M059J (cell line): ENCODE data around the gene RRAGC. TPM values are rescaled to one million over a fixed set of nuclear protein-coding genes. Genes with fewer than 3 reads are reported as not detected.
"Not testable (repeated sequence)": the region's sequence is repeated elsewhere in the genome, so short reads cannot be mapped to it uniquely, and the experiment has no call there.

Experiments
- DNase-seq: peaks from one replicate; pipeline ENCODE4 v3.0.0-alpha.2; 2012; ENCODE audit warnings: low read depth
- total RNA-seq: library from RNA; depleted of rRNA; stranded (reverse); fragments of >200 nt; shearing (Covaris generic); gene quantifications from 2 replicates; pipeline ENCODE4 v1.2.3, GENCODE V29; 2014

RRAGC gene
- total RNA-seq, 1 experiment from 2014 or later = 31.7 TPM

DNA sequence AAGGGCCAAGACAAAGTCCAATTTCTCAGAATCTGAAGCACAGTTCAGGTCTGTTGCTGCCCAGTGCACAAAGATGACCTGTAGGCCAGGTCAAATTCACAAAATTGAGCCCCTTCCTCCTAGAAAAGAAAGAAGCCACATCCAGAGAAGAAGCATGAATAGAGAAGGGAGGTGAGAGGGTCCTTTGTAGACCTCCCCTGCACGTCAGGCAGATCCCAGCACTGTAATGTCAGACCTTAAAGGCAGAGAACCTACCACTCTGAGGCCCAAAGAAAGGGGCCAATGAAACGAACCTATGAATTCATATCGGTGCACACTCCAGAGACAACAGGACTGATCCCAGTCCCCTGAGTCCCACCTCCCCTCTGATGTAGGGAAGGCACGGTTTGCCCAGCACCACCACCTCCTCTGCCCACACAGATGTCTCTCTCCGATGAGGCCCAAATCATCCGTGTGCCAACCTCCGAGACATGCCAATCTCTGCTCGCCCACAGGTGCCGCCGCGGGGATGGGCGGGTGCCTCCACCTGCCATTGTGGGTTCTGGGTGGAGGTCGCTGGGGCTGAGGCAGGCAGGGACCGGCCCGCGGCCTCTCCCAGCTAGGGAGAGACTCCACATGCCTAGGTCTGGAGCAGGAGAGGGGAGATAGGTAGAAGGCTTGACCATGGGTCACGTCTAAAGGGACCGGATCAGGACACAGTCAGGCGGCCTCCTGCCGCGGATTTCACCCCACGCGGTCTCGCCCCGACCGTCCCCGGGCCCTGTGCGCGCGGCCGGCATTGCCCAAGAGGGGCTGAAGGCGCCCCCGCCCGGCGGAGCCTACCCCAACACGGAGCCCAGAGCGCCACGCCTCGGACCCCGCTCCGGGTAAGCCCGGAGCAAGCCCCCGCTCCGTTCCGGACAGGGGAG lies 42.1 kb downstream of the RRAGC start:
- DNase-seq = no peak

DNA sequence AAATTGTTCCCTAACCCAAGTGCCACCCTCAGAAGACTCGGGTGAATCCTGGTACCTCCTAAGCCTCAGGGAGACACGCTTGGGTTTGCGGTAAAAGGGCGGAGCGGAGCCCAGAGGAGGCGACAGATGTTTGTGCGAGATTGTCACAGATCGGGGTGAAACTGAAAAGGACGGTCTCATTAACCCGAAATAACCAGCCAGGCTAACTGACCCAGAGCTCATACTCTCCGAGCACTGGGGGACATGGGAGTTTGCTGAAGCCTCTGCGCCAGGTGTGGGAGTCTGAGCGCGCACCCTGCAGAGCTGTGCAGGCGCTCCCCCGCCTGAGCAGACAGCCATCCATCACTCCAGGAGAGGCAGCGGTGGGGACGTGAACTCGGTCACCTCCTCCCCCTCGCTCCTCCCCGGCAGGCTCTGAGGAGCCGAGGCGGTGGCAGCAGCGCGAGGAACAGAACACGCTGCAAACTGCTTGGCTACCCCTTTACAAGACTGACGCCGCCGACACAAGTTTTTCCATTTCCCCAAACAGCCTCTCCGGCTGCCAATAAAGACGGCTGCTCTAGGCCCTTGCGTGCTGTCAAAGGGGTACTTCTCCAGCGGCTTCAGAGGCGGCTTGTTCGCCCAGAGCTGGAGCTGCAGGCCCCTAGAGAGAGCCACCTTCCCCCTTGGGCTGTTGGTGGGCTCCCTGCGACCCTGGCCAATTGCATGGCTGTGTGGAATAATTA lies 43.5 kb downstream of the RRAGC start:
- DNase-seq = no peak

DNA sequence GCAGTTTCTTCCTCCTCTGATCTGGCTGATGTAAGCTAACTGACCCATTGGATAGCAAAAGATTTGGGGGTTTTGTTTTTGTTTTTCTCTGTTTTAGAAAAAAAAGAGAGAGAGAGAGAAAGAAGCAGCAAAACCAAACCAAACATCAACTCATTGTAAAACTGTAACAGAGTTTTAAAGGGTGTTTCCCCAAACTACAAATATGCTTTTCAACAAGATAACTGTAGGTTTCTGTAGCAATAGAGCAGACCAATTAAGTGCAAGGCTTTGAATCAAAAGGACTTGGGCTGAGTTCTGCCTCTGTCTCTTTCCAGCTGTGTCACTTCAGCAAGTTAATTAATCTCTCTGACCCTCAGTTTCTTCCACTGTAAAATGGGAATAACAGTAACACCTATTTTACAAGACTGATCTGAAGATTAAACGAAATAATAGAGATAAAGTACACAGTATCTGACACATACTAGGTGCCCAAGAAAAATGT lies 44.5 kb downstream of the RRAGC start:
- DNase-seq = no peak

DNA sequence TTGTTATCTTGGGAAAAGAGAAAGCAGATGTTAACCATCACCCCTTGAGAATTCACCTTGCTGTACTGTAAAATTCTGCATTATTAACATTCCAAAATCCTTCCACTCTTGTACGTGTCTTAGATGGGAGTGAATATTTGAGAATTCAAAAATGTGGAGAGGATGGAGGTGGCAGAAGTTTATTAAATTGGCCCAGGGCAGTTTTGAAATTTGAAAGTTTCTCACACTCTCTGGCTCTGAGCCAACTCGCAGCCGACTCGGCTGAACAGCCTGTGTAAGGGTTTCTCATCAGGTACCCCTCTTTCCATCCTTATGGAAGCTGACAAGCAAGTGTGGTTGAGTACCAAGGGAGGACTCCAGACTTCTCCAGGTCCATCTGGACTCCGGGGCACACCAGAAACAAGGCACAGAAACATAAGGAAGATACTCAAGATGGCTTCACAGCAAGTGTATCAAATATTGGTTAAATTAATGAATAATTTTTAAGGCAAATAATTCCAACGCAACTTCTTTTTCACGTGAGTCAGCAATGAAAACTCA lies 45.1 kb downstream of the RRAGC start:
- DNase-seq = no peak

DNA sequence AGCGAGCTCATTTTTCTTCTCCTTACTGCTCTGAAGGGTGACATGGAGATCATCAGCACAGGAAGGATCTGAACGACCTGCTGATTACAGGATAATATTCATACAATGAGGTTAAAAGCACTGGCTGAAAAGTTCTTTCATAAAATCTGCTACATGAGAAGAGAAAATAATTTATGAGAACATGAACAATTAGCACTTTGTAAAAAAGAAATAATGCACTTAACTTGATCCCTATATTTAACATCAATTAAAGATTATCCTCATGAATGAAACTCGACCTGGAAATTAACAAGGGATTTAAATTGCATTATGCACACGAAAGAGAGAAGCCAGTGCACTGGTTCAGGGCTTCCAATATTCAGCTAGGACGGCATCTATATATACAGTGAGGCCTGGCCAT lies 46.6 kb downstream of the RRAGC start:
- DNase-seq = no peak

DNA sequence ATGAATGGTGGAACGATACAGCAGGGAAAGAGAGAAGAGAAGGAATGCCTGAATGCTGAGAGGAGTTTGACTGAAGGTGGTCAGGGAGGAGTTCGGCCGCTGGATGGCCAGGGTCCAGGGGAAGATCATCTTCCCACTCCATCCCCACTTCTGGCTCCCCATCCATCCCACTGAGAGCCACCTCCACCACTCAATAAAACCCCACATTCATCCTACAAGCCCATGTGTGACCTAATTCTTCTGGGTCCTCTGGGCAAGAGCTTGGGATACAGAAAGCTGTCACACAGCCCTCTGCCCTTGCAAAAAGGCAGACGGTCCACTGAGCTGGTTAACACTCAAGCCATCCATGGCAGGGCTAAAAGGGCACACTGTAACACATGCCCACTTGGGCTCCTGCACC lies 48.1 kb downstream of the RRAGC start:
- DNase-seq = not testable (repeated sequence)

DNA sequence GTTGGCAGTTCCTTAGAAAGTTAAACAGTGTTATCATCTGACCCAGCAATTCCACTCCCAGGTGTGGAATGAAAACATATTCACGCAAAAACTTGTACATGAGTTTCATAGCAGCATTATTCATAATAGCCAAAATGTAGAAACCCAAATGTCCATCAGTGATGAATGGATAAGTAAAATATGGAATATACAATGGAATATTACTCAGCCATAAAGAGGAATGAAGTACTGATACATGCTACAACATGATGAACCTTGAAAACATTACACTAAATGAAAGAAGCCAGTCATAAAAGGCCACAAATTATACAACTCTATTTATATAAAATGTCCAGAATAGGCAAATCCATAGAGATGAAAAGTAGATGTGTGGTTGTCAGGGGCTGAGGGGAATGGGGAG lies 53.5 kb downstream of the RRAGC start:
- no peak for DNase-seq

DNA sequence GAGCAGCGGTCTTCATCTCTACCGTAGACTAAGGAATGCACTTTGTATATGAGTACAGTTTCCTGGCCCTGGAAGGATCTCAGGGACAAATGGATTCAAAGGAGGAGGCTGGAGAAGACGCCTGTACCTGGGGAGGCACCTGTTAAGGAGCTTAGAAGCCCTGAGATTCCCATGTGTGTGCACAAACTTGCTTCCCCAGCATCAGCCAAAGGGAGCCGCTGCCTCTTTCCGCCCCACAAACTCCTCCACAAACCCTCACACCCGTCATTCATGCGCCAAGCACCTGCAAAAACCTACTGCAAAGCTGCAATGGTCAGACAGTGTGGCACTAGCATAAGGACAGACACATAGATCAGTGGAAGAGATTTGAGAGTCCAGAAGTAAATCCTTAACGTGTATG lies 54.5 kb downstream of the RRAGC start:
- DNase-seq = no peak

DNA sequence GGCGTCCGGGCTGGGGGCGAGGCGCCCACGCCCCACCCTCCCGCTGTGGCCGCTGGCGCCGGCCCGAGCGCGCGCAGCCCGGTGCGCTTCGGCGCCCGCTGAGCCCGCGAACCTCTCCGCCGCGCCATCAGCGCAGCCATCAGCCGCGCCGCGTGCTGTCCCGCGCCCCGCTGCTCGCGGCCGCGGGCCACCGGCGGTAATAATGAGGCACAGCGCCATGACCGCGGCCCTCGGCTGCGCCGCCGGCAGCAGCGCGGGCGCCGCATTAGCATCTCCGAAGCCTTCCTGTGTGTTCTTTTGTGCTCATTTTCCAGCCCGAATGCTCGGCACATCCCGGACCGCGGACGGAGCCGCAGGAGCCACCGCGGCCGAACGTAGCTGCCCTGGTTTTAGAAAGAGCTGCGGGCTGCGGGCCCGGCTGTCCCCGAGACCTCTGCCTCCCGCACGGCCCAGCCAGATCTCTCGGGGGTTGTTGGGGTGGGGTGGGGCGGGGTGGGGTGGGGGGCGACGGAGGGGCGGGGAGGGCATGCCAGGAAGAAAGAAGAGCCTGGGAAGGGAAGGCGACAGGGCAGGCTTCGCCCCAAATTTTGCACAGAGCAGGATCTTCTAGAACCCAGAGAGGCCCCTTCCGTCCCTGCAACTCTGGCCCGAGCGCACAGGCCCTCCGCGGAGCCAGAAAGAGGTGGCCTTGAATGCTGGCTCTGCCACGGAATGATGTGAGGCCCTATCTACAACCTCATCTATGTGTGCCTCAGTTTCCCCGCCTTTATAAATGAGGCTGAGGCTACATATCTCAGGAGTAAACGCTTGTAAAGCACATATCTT lies 55.3 kb downstream of the RRAGC start:
- no peak for DNase-seq

DNA sequence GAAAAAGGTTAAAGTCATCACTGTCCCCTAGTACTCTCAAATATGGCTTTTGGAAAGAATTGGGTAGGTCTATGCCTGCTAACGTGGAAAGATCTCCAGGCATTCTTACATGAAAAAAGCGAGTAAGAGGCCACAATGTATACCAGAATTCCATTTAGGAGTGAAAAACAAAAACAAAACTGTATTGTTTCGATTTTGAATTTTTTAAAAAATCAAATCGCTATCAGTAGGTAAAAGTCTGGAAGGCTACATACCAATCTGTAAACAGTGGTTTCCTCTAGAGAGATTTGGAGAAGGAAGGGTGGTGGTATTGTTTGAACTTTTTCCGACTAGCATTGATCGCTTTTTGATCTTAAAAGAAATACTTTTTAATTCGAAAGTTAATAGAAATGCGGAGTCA lies 55.9 kb downstream of the RRAGC start:
- no peak for DNase-seq

DNA sequence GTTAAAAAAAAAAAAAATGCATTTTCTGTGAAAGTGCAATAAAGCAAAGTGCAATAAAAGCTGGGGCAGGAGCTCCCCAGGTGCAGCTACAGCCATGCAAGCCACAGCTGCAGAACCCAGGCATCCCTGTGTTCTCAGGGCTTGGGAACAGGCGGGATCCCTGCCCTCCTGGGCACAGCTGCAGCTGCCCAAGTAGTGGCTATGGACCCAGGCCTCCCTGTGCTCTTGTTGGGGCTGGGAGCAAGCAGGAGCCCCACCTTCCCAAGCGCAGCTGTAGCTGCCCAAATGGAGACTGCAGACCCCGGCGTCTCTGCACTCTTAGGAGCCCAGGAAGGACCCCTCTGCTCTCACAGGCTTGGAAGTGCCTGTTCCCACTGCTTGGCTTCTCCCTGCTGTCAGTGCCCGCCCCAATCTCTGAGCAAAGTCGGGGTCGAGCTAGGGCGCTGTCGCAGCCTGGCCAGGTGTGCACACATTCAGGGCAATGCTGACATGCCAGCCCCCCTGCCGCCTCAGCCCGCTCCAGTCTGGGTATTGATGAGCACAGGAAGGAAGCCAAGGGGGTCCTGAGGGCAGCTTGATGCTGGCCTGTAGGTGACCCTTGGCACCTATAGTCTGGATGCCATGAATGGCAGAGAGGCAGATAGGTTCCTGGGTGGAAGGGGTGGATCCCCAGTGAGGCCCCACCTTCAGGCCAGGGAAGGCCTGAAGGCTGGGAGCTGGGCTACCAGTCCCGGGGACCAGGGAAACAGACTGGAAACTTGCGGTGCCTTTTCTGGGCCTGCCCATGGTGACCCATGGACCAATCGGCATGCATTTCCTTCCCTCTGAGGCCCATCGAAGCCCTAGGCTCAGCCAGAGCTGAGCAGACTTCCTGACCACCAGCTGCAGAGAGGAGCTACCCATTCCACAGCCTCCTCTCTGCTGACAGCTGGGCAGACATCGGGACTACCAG lies 58.6 kb downstream of the RRAGC start:
- DNase-seq = no peak

DNA sequence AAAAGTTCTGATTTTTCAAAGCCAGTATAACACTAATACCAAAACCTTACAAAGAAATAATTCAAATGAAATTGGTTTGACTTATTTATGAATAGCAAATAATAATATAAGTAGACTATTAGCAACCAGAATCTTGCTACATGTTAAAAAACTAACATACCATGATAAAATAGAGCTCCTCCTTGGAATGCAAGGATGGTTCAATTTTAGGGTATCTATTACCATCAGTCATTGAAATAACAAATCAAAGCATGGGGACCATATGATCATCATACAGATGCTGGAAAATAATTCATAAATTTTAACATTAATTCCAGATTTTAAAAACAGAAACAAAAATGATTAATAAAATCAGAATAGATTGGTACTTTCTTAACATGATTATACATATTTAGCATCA lies 66.3 kb downstream of the RRAGC start:
- no peak for DNase-seq

DNA sequence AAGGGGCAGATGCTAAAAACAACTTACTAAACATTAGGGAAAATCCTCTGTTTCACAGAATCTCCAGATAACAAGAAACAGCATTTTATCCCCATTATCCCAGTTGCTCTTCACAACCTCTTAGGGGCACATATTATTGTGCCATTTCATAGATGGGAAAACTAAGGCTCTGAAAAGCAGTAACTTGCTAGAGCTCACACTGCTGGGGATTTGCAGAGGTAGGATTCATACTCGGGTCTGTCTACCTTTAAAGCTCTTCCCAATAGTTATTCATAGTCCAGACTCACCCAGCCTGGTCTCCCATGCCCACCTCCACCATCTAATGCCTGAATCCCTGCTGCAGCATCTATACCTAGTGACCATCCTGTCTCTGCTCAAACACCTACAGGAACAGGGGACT lies 67.7 kb downstream of the RRAGC start:
- DNase-seq = no peak

DNA sequence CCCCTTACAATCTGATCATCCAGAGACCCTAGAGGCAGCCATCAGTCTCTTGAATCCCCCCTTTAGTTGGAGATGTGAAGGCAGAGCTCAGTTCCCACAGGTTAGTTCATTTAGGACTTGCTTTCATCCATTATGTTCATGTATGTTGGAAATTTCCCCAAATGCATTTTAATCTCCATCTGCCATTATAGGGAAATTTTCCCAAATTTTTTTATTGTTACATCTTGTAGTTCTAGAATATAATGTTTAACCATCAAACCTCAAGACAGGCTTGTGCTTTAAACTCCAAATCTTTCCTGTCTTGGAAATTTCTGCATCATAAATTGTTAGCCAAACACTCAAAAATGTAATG lies 68.4 kb downstream of the RRAGC start:
- no peak for DNase-seq

DNA sequence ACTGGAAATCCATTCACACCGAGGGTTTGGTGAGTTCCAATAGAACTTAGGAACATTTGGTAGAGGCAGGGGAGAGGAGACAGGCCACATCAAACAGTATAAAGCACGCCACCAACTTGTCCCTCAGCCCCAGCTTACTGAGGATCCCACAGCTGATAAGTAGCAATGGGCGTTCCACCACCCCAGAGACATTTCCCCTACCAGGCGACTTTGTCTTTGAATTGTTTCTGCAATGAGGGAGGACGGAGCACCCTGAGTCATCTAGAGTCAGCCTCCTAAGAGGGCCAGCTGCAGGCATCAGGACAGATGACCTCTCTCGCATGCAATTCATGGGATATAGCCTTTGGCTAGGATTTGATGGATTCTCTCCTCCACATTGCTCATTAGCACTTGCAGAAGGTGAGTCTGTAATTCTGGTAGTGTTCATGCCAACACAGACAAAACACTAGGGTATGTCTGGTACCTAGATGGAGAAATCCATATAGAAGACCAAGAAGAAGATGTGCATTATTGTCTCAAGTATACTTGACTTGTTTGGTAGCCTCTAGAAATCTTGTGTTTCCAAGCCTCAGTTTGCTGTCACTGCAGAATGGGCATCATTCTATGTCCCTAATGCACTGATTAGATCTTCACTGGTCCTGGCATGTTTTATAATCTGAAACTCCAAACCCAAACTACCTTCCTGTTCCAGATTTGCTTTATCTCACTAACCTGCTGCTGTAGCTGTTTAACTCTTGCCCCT lies 69.0 kb downstream of the RRAGC start:
- DNase-seq = no peak

DNA sequence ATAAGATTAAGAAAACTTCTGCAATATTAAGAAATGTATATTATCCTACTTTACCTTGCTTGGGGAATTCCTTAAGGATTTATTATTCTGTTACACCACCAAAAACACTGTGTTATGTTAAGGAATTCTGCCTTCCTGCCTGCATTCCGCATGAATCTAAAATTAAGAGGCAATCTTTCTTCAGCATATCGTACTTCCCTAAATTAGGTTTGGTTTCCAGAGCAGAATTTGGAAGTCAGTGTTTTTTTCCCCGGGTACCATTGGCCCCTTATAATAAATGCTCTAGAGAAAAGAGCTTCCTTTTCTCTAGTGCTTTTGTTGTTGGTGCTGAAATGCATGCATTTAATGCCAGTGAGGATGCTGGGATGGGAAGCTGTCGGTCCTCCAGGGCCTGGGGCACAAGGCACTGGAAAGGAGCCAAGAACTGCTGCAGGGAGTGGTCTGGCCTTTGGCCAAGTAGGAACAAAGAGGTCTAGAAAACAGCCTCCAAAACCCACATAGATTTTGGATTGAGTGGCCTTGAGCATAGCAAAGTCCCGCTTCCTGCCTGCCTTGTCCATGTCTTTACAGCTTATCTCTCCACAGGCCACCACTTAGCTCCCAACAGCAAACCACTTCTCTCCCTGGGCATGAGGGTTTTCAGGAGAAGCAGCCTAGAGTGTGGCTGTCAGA lies 69.9 kb downstream of the RRAGC start:
- DNase-seq = peak; percentile 11

DNA sequence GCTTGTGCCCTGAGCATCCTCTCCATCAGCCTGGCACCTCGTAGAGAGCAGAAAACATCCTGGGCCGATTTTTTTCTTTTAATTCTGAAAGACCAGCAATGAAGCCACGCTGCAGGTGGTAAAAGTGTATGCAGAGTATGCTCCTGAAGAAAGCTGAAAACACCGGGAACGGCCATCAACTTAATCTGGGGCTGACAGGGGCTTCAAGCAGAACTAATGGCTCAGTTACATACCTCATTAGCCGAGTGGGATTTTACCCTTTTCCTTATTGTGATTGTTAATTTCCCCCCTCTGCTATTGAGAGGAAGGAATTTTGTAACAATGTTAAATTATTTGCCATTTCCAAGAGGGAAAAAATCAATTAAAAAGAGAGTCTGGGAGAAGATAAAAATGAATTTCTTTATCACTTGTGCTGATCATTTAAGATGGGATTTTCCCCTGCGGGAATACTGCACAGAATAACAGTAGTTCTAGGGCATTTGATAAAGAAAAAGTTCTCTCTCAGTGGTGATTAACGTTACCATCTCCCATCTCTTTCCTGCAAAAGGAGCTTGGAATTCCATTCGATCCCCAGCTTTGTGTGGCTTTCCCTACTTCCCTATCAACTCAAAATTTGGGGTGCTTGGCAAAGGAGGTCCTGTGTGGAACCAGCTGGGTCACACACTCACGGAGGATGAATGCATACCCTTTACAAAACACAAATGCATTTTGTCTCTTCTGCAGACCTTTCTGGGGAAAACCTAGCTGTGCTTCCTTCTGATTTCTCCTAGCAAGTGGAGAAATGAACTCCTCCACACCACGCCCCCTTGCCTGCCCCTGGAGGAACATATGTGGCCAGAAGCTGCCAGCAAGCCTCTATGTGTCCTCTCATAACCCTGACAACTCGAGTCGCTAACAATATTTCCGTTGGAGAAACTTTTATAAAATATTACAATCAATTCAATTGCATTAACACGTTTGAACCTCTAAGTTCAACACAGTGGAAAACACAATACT lies 70.9 kb downstream of the RRAGC start:
- DNase-seq = no peak
